ENCODE results near the gene CDC5L.

Gene CDC5L

GRCh38 chr6:44373787-44374186 lies 13.7 kb upstream of the CDC5L start:
- no peak for DNase-seq (ENCODE audit: low read depth, low spot score)

GRCh38 chr6:44375071-44375470 lies 12.4 kb upstream of the CDC5L start:
- DNase-seq (ENCODE audit: low read depth, low spot score): no peak

- DNase-seq (ENCODE audit: low read depth, low spot score): no peak
These were observed 10.0 kb upstream of the CDC5L start for GRCh38 chr6:44377484-44377883.

- DNase-seq (ENCODE audit: low read depth, low spot score): peak; percentile 3
These were observed 9.5 kb upstream of the CDC5L start for GRCh38 chr6:44377971-44378370.

GRCh38 chr6:44381739-44382138 lies 5.8 kb upstream of the CDC5L start:
- DNase-seq (ENCODE audit: low read depth, low spot score): no peak

GRCh38 chr6:44386364-44386928 lies 1.1 kb upstream of the CDC5L start:
- DNase-seq (ENCODE audit: low read depth, low spot score): peak; percentile 4

GRCh38 chr6:44386929-44387345 lies 569 bp upstream of the CDC5L start:
- no peak for DNase-seq (ENCODE audit: low read depth, low spot score)

GRCh38 chr6:44388135-44388487 lies 605 bp downstream of the CDC5L start:
- no peak for DNase-seq (ENCODE audit: low read depth, low spot score)

DNA sequence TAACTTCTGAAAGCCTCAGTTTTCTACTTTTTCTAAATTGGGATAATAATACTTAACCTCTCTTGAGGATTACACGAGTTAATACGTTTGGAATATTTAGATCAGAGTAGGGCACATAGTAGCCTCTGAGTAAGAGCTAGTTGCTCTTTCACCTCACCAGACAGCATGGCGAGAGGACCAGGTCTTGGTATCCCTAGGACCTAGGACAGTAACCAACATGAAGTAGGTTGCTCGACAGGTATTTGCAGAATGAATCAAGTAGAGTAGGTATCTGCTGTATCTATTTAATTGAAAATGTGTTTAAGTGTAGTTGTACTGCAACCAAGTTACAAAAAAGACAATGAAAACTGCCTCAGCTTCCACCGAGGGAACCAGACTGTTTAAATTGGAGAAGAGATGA lies 1.4 kb downstream of the CDC5L start:
- DNase-seq (ENCODE audit: low read depth, low spot score): no peak

- DNase-seq (ENCODE audit: low read depth, low spot score): no peak
These were observed 2.7 kb downstream of the CDC5L start for GRCh38 chr6:44390158-44390683.

DNA sequence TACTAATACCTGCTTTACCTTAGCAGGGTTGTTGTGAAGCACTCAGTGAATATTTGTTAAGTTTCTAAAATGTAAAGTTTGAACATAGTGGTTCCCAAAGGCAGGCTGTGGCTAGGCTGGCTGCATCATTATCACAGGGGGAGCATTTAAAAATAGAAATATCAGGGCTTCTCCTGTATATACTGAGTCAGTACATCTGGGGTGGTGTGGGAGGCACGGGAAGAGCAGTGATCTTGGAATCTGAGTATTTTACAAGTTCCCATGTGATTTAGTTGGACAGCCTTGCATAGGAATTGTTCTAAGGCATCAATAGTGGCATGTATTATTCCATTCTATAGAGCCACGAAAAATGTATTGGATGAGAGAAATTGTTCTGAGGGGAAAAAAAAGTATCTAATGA lies 8.0 kb downstream of the CDC5L start:
- DNase-seq (ENCODE audit: low read depth, low spot score): no peak

DNA sequence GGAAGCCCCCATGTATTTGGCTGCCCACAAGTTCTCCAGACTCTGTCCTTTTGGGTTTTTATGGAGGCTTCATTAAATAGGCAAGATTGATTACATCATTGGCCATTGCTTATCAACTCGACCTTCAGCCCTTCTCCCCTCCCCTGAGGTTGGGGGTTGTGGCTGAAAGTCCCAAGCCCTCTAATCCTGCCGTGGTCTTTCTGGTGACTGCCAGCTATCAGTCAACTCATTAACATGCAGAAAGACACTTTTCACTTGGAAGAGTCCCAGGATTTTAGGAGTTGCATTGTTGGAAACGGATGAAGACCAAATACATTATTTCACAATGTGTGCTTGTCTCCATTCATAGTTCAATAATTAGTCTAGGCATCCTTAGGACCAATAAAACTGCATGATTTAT lies 9.5 kb downstream of the CDC5L start:
- DNase-seq (ENCODE audit: low read depth, low spot score): no peak

DNA sequence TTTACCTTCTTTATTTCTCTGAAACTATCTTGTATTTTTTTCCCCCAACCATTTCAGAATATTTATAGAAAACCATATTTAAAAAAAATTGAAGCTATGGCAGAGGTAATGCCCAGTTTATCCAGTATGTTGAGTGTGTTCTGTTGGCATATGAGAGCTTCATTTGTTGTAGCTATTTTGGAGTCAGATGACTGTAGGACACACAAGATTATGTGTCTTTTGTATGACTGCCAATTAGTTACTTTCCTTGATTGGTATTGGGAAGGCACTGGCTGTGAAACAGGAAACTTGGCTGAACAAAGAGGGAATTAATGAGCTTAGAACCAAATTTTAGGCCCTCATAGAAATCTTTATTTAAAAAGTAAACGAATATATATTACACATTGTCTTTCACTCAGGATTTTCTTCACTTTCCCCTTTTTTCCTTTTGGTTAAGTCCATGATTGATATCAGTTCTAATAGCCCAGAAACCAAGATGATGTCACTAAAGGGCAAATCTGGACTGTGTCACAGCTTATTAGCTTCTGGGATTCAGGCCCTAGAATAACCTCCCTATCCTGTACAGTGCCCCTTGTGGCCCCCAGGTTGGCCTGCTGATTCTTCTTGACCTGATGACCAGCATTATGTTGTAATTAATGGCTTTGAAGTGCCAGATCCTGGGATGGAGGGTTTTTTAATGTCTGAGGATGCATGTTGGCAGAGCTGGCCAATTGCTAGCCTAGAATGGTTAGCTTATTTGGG lies 10.1 kb downstream of the CDC5L start:
- DNase-seq (ENCODE audit: low read depth, low spot score): no peak

- DNase-seq (ENCODE audit: low read depth, low spot score): no peak
These were observed 12.5 kb downstream of the CDC5L start for GRCh38 chr6:44399991-44400390.

GRCh38 chr6:44400572-44400971 lies 13.1 kb downstream of the CDC5L start:
- DNase-seq (ENCODE audit: low read depth, low spot score): no peak

GRCh38 chr6:44401138-44401537 lies 13.6 kb downstream of the CDC5L start:
- no peak for DNase-seq (ENCODE audit: low read depth, low spot score)

DNA sequence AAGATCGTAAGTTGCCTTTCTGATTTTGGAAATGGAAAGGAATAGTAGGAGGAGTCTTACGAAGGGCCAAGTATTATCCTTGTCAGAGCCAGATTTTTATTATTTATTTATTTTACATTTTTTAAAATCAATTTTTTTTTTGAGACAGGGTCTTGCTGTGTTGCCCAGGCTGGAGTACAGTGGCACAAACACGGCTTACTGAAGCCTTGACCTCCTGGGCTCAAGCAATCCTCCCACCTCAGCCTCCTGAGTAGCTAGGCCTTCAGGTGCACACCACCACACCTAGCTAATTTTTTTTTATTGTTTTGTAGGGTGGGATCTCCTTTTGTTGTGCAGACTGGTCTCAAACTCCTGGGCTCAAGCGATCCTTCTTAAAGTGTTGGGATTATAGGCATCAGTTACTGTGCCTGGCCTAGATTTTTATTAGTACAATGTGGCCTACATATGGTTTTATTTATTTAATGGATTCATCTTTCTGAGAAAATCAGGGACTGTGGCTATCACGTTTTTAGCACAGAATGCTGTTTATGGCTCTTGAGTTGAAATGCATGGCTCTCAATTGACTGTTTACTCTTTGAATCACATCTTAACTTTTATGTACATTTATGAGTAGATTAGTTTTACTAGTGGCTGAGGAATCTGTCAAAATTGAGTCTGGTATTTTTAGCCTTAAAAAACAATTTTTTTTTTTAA lies 16.7 kb downstream of the CDC5L start:
- no peak for DNase-seq (ENCODE audit: low read depth, low spot score)

- DNase-seq (ENCODE audit: low read depth, low spot score): no peak
These were observed 17.2 kb downstream of the CDC5L start for GRCh38 chr6:44404715-44405099.

GRCh38 chr6:44407951-44408670 lies 20.6 kb downstream of the CDC5L start:
- DNase-seq (ENCODE audit: low read depth, low spot score): no peak

DNA sequence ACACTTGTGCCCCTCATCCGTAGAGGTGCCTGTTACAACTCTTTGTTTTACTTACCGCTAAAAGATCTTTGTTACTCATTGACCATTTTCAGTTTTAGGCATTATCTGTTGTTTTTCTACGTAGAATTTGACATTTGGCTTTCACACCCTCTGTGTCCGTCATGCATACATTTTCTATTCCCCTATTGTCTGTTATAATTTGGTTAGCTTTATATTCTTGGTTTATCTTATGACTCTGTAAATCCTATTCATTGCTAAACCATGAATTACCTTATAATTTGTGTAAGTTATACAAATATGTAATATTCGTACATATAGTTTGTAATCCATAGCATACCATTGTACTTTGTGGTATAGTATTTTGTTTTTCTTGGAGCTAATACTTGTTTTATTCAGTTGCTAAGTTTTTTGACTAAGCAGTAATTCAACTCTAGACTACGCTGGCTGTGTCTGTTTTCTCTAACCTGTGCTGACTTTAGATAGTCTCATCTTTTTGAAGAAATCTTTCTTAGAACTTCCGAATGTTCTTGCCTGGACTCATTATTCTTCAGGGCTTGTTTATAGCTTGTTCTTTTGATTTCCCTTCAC lies 21.8 kb downstream of the CDC5L start:
- DNase-seq (ENCODE audit: low read depth, low spot score): no peak

- DNase-seq (ENCODE audit: low read depth, low spot score): no peak
These were observed 22.9 kb downstream of the CDC5L start for GRCh38 chr6:44410363-44410762.

GRCh38 chr6:44411141-44411540 lies 23.6 kb downstream of the CDC5L start:
- no peak for DNase-seq (ENCODE audit: low read depth, low spot score)

Measured in astrocyte of the hippocampus (primary cell).